ENCODE data around the gene HHIPL1.

HHIPL1 gene

GRCh38 chr14:99675382-99675835 is 30.5 kb downstream of the HHIPL1 start:
- no peak for DNase-seq (ENCODE audit: low read depth in 3 of 3)

- DNase-seq (ENCODE audit: low read depth in 3 of 3): no peak
Observed at GRCh38 chr14:99675951-99676350, 31.0 kb downstream of the HHIPL1 start.

- DNase-seq (ENCODE audit: low read depth in 3 of 3): no peak
Observed at GRCh38 chr14:99676657-99677056, 31.7 kb downstream of the HHIPL1 start.

GRCh38 chr14:99677231-99678140 is 32.6 kb downstream of the HHIPL1 start:
- no peak for DNase-seq (ENCODE audit: low read depth in 3 of 3)

GRCh38 chr14:99678198-99678597 is 33.3 kb downstream of the HHIPL1 start:
- no peak for DNase-seq (ENCODE audit: low read depth in 3 of 3)

- DNase-seq (ENCODE audit: low read depth in 3 of 3): no peak
Observed at GRCh38 chr14:99679111-99679510, 34.2 kb downstream of the HHIPL1 start.

- DNase-seq (ENCODE audit: low read depth in 3 of 3): no peak
Observed at GRCh38 chr14:99679543-99679942, 34.6 kb downstream of the HHIPL1 start.

- DNase-seq (ENCODE audit: low read depth in 3 of 3): no peak
Observed at GRCh38 chr14:99679996-99680395, 35.1 kb downstream of the HHIPL1 start.

GRCh38 chr14:99681101-99681831 is 36.3 kb downstream of the HHIPL1 start:
- DNase-seq (ENCODE audit: low read depth in 3 of 3): no peak

- no peak for DNase-seq (ENCODE audit: low read depth in 3 of 3)
Observed at GRCh38 chr14:99681832-99682148, 36.9 kb downstream of the HHIPL1 start.

GRCh38 chr14:99682809-99683618 is 38.1 kb downstream of the HHIPL1 start:
- DNase-seq (ENCODE audit: low read depth in 3 of 3): peak; percentile 66 to 79 (median 75)

GRCh38 chr14:99683619-99684409 is 38.9 kb downstream of the HHIPL1 start, which contains the start of gene CYP46A1:
TSS of gene CYP46A1 (plus strand) at chr14:99684298. CDS start at chr14:99684418, 120 bp downstream.
- peak; percentile 98 to 99 (median 99) for DNase-seq (ENCODE audit: low read depth in 3 of 3)

GRCh38 chr14:99684410-99684934 is 39.5 kb downstream of the HHIPL1 start:
- DNase-seq (ENCODE audit: low read depth in 3 of 3): peak in 1 of 3 experiments; percentile 15

- no peak for DNase-seq (ENCODE audit: low read depth in 3 of 3)
Observed at GRCh38 chr14:99685151-99685591, 40.2 kb downstream of the HHIPL1 start.

GRCh38 chr14:99685596-99685995 is 40.7 kb downstream of the HHIPL1 start:
- DNase-seq (ENCODE audit: low read depth in 3 of 3): no peak

- no peak for DNase-seq (ENCODE audit: low read depth in 3 of 3)
Observed at GRCh38 chr14:99686557-99687283, 41.8 kb downstream of the HHIPL1 start.

- DNase-seq (ENCODE audit: low read depth in 3 of 3): peak in 1 of 3 experiments; percentile 11
Observed at GRCh38 chr14:99687284-99688209, 42.6 kb downstream of the HHIPL1 start.

GRCh38 chr14:99688210-99688581 is 43.3 kb downstream of the HHIPL1 start:
- no peak for DNase-seq (ENCODE audit: low read depth in 3 of 3)

- no peak for DNase-seq (ENCODE audit: low read depth in 3 of 3)
Observed at GRCh38 chr14:99688629-99689028, 43.7 kb downstream of the HHIPL1 start.

All from stimulated activated CD4-positive, alpha-beta T cell treated with anti-CD3 and anti-CD28 coated beads, TNF-alpha, amount 100 ng/mL, for 4 hours (primary cell).